Lung (tissue), 12 donors: ENCODE data around the gene TTBK2. TPM values are rescaled to one million over a fixed set of nuclear protein-coding genes. Genes with fewer than 3 reads are reported as not detected.

ENCODE experiments used
- ATAC-seq: fragments of 200-7000 bp; cut with Tn5 transposase; one replicate; pipeline ENCODE4 v1.9.1; 2020; ENCODE audit warnings: moderate number of reproducible peaks; ENCODE audit not compliant: insufficient read depth, low FRiP score
- DNase-seq, 3 donors: peaks; one replicate each; pipeline ENCODE4 v3.0.0-alpha.2; 2013 to 2017
- H3K27ac ChIP-seq, 2 donors: one replicate each; pipeline ENCODE4 v1.5.1; 2013; ENCODE audit warnings: mild to moderate bottlenecking in 2 of 2, moderate library complexity in 2 of 2, control low read depth in 1 of 2, inconsistent platforms in 1 of 2, low read depth in 1 of 2, low read length in 1 of 2
- H3K27me3 ChIP-seq, 3 donors: one replicate each; pipeline ENCODE4 v1.5.1; 2013; ENCODE audit warnings: low read length in 2 of 3; ENCODE audit not compliant: control insufficient read depth in 3 of 3, insufficient read depth in 3 of 3
- H3K36me3 ChIP-seq, 4 donors: one replicate each; pipeline ENCODE4 v1.5.1; 2013; ENCODE audit warnings: low read length in 4 of 4, mild to moderate bottlenecking in 1 of 4, moderate library complexity in 1 of 4; ENCODE audit not compliant: control insufficient read depth in 4 of 4, insufficient read depth in 4 of 4
- H3K4me1 ChIP-seq, 5 donors: one replicate each; pipeline ENCODE4 v1.5.1; 2013; ENCODE audit warnings: low read length in 5 of 5, mild to moderate bottlenecking in 2 of 5, moderate library complexity in 1 of 5; ENCODE audit not compliant: control insufficient read depth in 5 of 5, insufficient read depth in 5 of 5
- H3K4me3 ChIP-seq: one replicate; pipeline ENCODE4 v1.5.1; 2013; ENCODE audit warnings: mild to moderate bottlenecking, control low read depth, moderate library complexity
- H3K9ac ChIP-seq, 2 donors: one replicate each; pipeline ENCODE4 v1.5.1; 2013; ENCODE audit warnings: low read length in 2 of 2, control low read depth in 1 of 2; ENCODE audit not compliant: insufficient read depth in 1 of 2
- H3K9me3 ChIP-seq, 4 donors: one replicate each; pipeline ENCODE4 v1.5.1; 2013; ENCODE audit warnings: low read length in 3 of 4, mild to moderate bottlenecking in 1 of 4, moderate library complexity in 1 of 4; ENCODE audit not compliant: control insufficient read depth in 4 of 4, insufficient read depth in 3 of 4
- WGBS, 2 donors: extraction: QIAGEN DNeasy Blood & Tissue Kit; methylation state at CpG; one replicate each; pipeline ENCODE4 v1.1.7; 2013; 5-methylcytosine and 5-hydroxymethylcytosine counted together
- polyA plus RNA-seq, 2 donors: library from polyadenylated mRNA; stranded (reverse); fragments of 200-250 nt; gene quantifications; one replicate each; pipeline ENCODE4 v1.2.1, GENCODE V29; 2013
- total RNA-seq, 2 donors: library from RNA; depleted of rRNA in 1 of 2; stranded (reverse); fragments of >200 nt in 1 of 2; gene quantifications; one replicate each; pipeline ENCODE4 v1.2.1, GENCODE V29; 2014 to 2021
- TF ChIP-seq, protein P1 (sequence below): IDR thresholded peaks from 2 replicates; pipeline ENCODE4 v1.5.1; 2012; ENCODE audit warnings: mild to moderate bottlenecking; ENCODE audit errors: control extremely low read depth, extremely low read depth
- donor health status: control.
- donor health status: control.
- donor health status: Bipolar disorder and iron deficiency.
- donor health status: healthy.
- donor health status: DM: yes; HTN: yes; CAD: no.

TTBK2 gene
- total and polyA plus RNA-seq, 4 donors: 2.5 to 27.5 (median 9.5) TPM

DNA sequence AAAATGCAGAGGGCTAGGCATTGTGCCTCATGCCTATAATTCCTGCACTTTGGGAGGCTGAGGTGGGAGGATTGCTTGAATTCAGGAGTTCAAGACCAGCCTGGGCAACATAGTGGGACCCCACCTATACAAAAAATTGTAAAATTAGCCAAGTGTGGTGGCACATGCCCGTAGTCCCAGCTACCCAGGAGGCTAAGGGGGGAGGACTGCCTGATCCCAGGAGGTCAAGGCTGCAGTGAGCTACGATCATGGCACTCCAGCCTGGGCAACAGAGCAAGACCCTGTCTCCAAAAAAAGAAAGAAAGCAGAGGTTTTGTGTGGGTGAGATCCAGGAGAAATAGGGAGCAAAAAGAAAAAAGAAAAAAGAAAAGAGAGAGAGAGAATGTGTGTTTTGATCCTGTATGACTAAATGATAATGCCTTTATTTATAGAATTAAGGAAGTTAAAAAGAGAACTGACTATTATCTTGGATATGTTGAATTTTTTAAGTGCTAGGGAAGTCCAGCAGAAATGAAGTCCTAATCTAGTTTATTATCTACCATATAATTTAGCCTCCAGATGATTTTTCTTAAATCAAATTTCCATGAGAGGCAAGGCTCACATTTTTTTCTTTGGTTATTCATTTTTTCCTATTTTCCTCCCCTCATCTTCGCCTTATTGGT is 4.8 kb downstream of the TTBK2 start:
- ATAC-seq (no peak), DNase-seq (no peak)
- TF ChIP-seq, protein P1, sequence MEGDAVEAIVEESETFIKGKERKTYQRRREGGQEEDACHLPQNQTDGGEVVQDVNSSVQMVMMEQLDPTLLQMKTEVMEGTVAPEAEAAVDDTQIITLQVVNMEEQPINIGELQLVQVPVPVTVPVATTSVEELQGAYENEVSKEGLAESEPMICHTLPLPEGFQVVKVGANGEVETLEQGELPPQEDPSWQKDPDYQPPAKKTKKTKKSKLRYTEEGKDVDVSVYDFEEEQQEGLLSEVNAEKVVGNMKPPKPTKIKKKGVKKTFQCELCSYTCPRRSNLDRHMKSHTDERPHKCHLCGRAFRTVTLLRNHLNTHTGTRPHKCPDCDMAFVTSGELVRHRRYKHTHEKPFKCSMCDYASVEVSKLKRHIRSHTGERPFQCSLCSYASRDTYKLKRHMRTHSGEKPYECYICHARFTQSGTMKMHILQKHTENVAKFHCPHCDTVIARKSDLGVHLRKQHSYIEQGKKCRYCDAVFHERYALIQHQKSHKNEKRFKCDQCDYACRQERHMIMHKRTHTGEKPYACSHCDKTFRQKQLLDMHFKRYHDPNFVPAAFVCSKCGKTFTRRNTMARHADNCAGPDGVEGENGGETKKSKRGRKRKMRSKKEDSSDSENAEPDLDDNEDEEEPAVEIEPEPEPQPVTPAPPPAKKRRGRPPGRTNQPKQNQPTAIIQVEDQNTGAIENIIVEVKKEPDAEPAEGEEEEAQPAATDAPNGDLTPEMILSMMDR: no peak
- H3K27me3 ChIP-seq: no peaks in the 10 kb centered on the region
- no peak overlapping the region for H3K4me3 ChIP-seq
- H3K9me3 ChIP-seq: no peaks in the 10 kb centered on the region
- H3K4me1 ChIP-seq: peaks cover 0 to 16% (median 2%) of the 10 kb centered on the region in 5 donors
- H3K27ac ChIP-seq: no peak overlapping the region
- WGBS, 2 donors: 87 to 92% methylated on average over 3 of the region's 3 CpGs
- no peak overlapping the region for H3K9ac ChIP-seq
- no peaks in the 10 kb centered on the region for H3K36me3 ChIP-seq

DNA sequence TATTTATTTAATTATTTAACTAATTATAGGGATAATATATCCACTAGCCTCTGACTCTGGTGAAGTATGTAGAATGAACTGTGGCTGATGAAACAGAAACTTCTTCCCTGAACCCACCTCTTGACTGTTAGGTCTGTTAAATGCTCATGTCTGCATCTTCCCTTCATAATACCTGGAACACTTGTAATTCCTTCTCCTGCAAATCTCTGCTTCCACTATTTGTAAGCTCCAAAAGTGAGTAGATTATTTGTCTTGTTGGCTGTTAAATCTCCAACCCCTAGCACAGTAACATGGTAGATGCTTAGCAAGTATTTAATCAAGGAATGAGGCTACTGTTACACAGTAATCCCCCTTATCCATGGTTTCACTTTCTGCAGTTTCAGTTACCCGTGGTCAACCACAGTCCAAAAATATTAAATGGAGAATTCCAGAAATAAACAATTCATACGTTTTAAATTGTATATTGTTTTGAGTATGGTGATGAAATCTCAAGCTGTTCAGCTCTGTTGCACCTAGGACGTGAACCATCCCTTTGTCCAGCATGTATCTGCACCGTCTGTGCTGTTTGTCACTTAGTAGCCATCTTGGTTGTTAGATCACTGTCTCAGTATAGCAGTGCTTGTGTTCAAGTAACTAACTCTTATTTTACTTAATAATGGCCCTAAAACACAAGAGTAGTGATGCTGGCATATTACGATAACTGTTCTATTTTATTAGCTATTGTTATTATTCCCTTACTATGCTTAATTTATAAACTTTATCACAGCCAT is 5.7 kb downstream of the TTBK2 start:
- Histone ChIP-seq H3K9ac (no peak overlapping the region), H3K36me3 (no peaks in the 10 kb centered on the region), H3K4me3 (no peak overlapping the region), H3K4me1 (peaks cover 0 to 16% (median 2%) of the 10 kb centered on the region in 5 donors), H3K27ac (no peak overlapping the region), H3K27me3 (no peaks in the 10 kb centered on the region), H3K9me3 (no peaks in the 10 kb centered on the region)
- TF ChIP-seq, protein P1: no peak
- 43 to 52% methylated on average over 5 of the region's 5 CpGs for WGBS, 2 donors
- DNase-seq (no peak), ATAC-seq (no peak)

DNA sequence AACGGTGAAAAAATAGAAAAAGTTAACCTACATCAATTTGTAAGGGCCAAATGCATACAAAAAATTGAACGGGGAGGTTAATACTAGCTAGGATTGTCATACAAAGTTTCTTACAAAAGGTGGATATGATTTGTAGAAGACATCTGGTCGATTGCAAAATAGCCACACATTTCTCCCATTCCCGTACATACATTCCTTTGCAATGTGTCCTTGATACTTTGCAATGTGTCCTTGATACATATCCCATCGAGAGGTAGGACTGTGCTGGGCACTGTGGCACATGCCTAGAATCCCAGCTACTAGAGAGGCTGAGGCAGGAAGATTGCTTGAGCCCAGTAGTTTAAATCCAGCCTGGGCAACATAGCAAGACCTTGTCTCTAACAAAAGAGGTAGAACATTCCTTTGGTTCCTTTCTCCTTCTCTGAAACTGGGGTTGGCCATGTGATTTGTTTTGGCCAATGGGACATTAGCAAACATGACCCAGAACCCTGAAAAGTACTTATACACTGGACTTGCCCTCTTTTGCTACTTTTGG is 9.5 kb downstream of the TTBK2 start:
- no peaks in the 10 kb centered on the region for H3K9me3 ChIP-seq
- H3K27me3 ChIP-seq: no peaks in the 10 kb centered on the region
- TF ChIP-seq, protein P1: no peak
- DNase-seq (no peak), ATAC-seq (no peak)
- H3K36me3 ChIP-seq: no peaks in the 10 kb centered on the region
- H3K9ac ChIP-seq: no peak overlapping the region
- H3K27ac ChIP-seq: no peak overlapping the region
- WGBS, 2 donors: 81 to 87% methylated on average over 5 of the region's 5 CpGs
- no peaks in the 10 kb centered on the region for H3K4me1 ChIP-seq
- no peak overlapping the region for H3K4me3 ChIP-seq
